ENCODE data around the gene CAPN12.

CAPN12 gene

GRCh38 chr19:38712161-38712748 is 32.0 kb downstream of the CAPN12 start:
- Histone ChIP-seq H3K4me1 (ENCODE audit: insufficient read depth, low read length, poor library complexity, severe bottlenecking) (no peaks in the 10 kb centered on the region), H3K9ac (ENCODE audit: low read depth, low read length, poor library complexity, severe bottlenecking) (no peak overlapping the region), H3F3A (ENCODE audit: low read depth) (no peaks in the 10 kb centered on the region), H3K4me3 (ENCODE audit: low read length, poor library complexity, severe bottlenecking) (no peak overlapping the region), H4K20me1 (ENCODE audit: insufficient read depth, low read length, poor library complexity, severe bottlenecking) (no peaks in the 10 kb centered on the region), H3K9me3 (ENCODE audit: insufficient read depth, low read depth, low read length) (no peaks in the 10 kb centered on the region), H3K36me3 (ENCODE audit: insufficient read depth, low read length) (peaks cover 92% of the 10 kb centered on the region; the same call in 1 of the 2 replicates), H3K9me2 (replicated peaks; ENCODE audit: low read depth, low read length) (no peaks in the 10 kb centered on the region), H2AFZ (ENCODE audit: low read length) (no peak overlapping the region), H3K4me2 (ENCODE audit: low read depth, low read length, poor library complexity, severe bottlenecking) (no peak overlapping the region), H3K79me2 (ENCODE audit: insufficient read depth, low read length) (no peaks in the 10 kb centered on the region), H3K27me3 (ENCODE audit: insufficient read depth, low read length, poor library complexity, severe bottlenecking) (no peaks in the 10 kb centered on the region)
- no peak for TF ChIP-seq EZH2phosphoT487 (IDR thresholded peaks at IDR 0.05; ENCODE audit: borderline replicate concordance)
- no peak for TF ChIP-seq CTCF (conservative IDR thresholded peaks at IDR 0.05; ENCODE audit: low read length)

- no peaks in the 10 kb centered on the region for H3F3A ChIP-seq (ENCODE audit: low read depth)
Measured at GRCh38 chr19:38711726-38712153, 32.5 kb downstream of the CAPN12 start.

GRCh38 chr19:38710928-38711725 is 33.1 kb downstream of the CAPN12 start:
- H3K4me2 ChIP-seq (ENCODE audit: low read depth, low read length, poor library complexity, severe bottlenecking), result no peak overlapping the region
- no peak overlapping the region for H3K9ac ChIP-seq (ENCODE audit: low read depth, low read length, poor library complexity, severe bottlenecking)
- H3K27me3 ChIP-seq (ENCODE audit: insufficient read depth, low read length, poor library complexity, severe bottlenecking), result no peaks in the 10 kb centered on the region
- H3K9me2 ChIP-seq (replicated peaks; ENCODE audit: low read depth, low read length), result no peaks in the 10 kb centered on the region
- H3K36me3 ChIP-seq (ENCODE audit: insufficient read depth, low read length), result peaks cover 92% of the 10 kb centered on the region; the same call in 1 of the 2 replicates
- TF ChIP-seq CTCF (conservative IDR thresholded peaks at IDR 0.05; ENCODE audit: low read length), result no peak
- no peak for TF ChIP-seq EZH2phosphoT487 (IDR thresholded peaks at IDR 0.05; ENCODE audit: borderline replicate concordance)
- H4K20me1 ChIP-seq (ENCODE audit: insufficient read depth, low read length, poor library complexity, severe bottlenecking), result no peaks in the 10 kb centered on the region
- H2AFZ ChIP-seq (ENCODE audit: low read length), result no peak overlapping the region
- H3K79me2 ChIP-seq (ENCODE audit: insufficient read depth, low read length), result no peaks in the 10 kb centered on the region
- H3F3A ChIP-seq (ENCODE audit: low read depth), result no peaks in the 10 kb centered on the region
- H3K9me3 ChIP-seq (ENCODE audit: insufficient read depth, low read depth, low read length), result no peaks in the 10 kb centered on the region
- H3K4me1 ChIP-seq (ENCODE audit: insufficient read depth, low read length, poor library complexity, severe bottlenecking), result no peaks in the 10 kb centered on the region
- H3K4me3 ChIP-seq (ENCODE audit: low read length, poor library complexity, severe bottlenecking), result no peak overlapping the region

More at GRCh38 chr19:38711726-38712153, 32.5 kb downstream of the CAPN12 start:
- Histone ChIP-seq H3K79me2 (ENCODE audit: insufficient read depth, low read length) (no peaks in the 10 kb centered on the region), H3K9me3 (ENCODE audit: insufficient read depth, low read depth, low read length) (no peaks in the 10 kb centered on the region), H3K4me1 (ENCODE audit: insufficient read depth, low read length, poor library complexity, severe bottlenecking) (no peaks in the 10 kb centered on the region), H3K9ac (ENCODE audit: low read depth, low read length, poor library complexity, severe bottlenecking) (no peak overlapping the region), H3K4me3 (ENCODE audit: low read length, poor library complexity, severe bottlenecking) (no peak overlapping the region), H3K36me3 (ENCODE audit: insufficient read depth, low read length) (peaks cover 92% of the 10 kb centered on the region; the same call in 1 of the 2 replicates), H3K27me3 (ENCODE audit: insufficient read depth, low read length, poor library complexity, severe bottlenecking) (no peaks in the 10 kb centered on the region), H3K4me2 (ENCODE audit: low read depth, low read length, poor library complexity, severe bottlenecking) (no peak overlapping the region), H2AFZ (ENCODE audit: low read length) (no peak overlapping the region), H3K9me2 (replicated peaks; ENCODE audit: low read depth, low read length) (no peaks in the 10 kb centered on the region), H4K20me1 (ENCODE audit: insufficient read depth, low read length, poor library complexity, severe bottlenecking) (no peaks in the 10 kb centered on the region)
- no peak for TF ChIP-seq CTCF (conservative IDR thresholded peaks at IDR 0.05; ENCODE audit: low read length)
- no peak for TF ChIP-seq EZH2phosphoT487 (IDR thresholded peaks at IDR 0.05; ENCODE audit: borderline replicate concordance)
